OCI-LY7 (cell line): ENCODE results near the gene CSNK1D. TPM values are rescaled to one million over a fixed set of nuclear protein-coding genes. Genes with fewer than 3 reads are reported as not detected.

Experiments used
- BruUV-seq: library from RNA; stranded (reverse); fragments of 400-500 nt; replicated peaks from 2 replicates; lab custom pipeline; 2021; lab: Mats Ljungman, UMichigan
- CTCF ChIA-PET: fragments of 300-600 bp; sonication (Branson Sonifier 250); formaldehyde crosslinking; loops from one replicate; lab custom pipeline; 2022; ENCODE audit warnings: antibody characterized with exemption; ENCODE audit not compliant: unreplicated experiment; lab: Charles Lee
- POLR2A ChIA-PET: fragments of 300-600 bp; sonication (Branson Sonifier 250); formaldehyde crosslinking; loops from one replicate; lab custom pipeline; 2022; ENCODE audit warnings: antibody characterized with exemption; lab: Charles Lee
- DNase-seq: peaks from one replicate; pipeline ENCODE4 v3.0.0-alpha.2; 2015; ENCODE audit warnings: low spot score
- H2AFZ ChIP-seq: fragments of 200-600 bp; sonication (generic), shearing (Covaris generic); 2 replicates; pipeline ENCODE4 v1.6.1; 2014; ENCODE audit warnings: mild to moderate bottlenecking, antibody characterized with exemption, low read length, moderate library complexity
- H3K27ac ChIP-seq: fragments of 200-600 bp; sonication (generic); 2 replicates; pipeline ENCODE4 v1.5.1; 2014; ENCODE audit warnings: mixed run types, low read depth, mild to moderate bottlenecking, moderate library complexity, low read length, inconsistent platforms; ENCODE audit not compliant: poor library complexity, severe bottlenecking
- H3K36me3 ChIP-seq: fragments of 200-600 bp; sonication (generic); 2 replicates; pipeline ENCODE4 v1.6.1; 2014; ENCODE audit warnings: mild to moderate bottlenecking, antibody characterized with exemption, low read length, moderate library complexity, mixed read lengths; ENCODE audit not compliant: insufficient read depth
- H3K4me1 ChIP-seq: fragments of 200-600 bp; sonication (generic); 2 replicates; pipeline ENCODE4 v1.5.1; 2014; ENCODE audit warnings: mild to moderate bottlenecking, low read length; ENCODE audit not compliant: insufficient read depth, poor library complexity, severe bottlenecking
- H3K4me2 ChIP-seq: fragments of 200-600 bp; sonication (generic); 2 replicates; pipeline ENCODE4 v1.6.1; 2014; ENCODE audit warnings: mild to moderate bottlenecking, low read length
- H3K4me3 ChIP-seq: fragments of 200-600 bp; sonication (generic); 2 replicates; pipeline ENCODE4 v1.5.1; 2014; ENCODE audit warnings: mild to moderate bottlenecking, low read depth, low read length; ENCODE audit not compliant: poor library complexity, severe bottlenecking
- H3K79me2 ChIP-seq: fragments of 200-600 bp; sonication (generic); 2 replicates; pipeline ENCODE4 v1.6.1; 2016; ENCODE audit warnings: low read depth, mild to moderate bottlenecking, low read length, moderate library complexity, mixed read lengths; ENCODE audit not compliant: insufficient read depth
- H3K9me2 ChIP-seq: fragments of 200-600 bp; sonication (generic); 2 replicates; pipeline ENCODE4 v1.6.1; 2016; ENCODE audit warnings: mild to moderate bottlenecking, low read length, mixed read lengths; ENCODE audit not compliant: insufficient read depth
- H3K9me3 ChIP-seq: fragments of 200-600 bp; sonication (generic); 2 replicates; pipeline ENCODE4 v1.6.1; 2014; ENCODE audit warnings: mild to moderate bottlenecking, mixed run types, low read length, mixed read lengths
- H4K20me1 ChIP-seq: fragments of 200-600 bp; sonication (generic); 2 replicates; pipeline ENCODE4 v1.6.1; 2014; ENCODE audit warnings: mild to moderate bottlenecking, antibody characterized with exemption, low read length, moderate library complexity, mixed read lengths; ENCODE audit not compliant: insufficient read depth
- CTCF ChIP-seq: fragments of 200-600 bp; sonication (generic); conservative IDR thresholded peaks from 2 replicates; pipeline ENCODE4 v1.5.1; 2014; ENCODE audit warnings: mild to moderate bottlenecking, antibody characterized with exemption, low read length, moderate library complexity, mixed read lengths
- EZH2phosphoT487 ChIP-seq: fragments of 200-600 bp; sonication (generic); IDR thresholded peaks from 2 replicates; pipeline ENCODE4 v1.6.1; 2018; ENCODE audit warnings: low read depth, borderline replicate concordance, mild to moderate bottlenecking, mixed run types, antibody characterized with exemption, low read length, moderate library complexity, mixed read lengths
- intact Hi-C: fragments of 100-400 bp; cut with micrococcal nuclease; formaldehyde crosslinking; loops from one replicate; pipeline ENCODE4 v1.10.0; 2022; ENCODE audit not compliant: unreplicated experiment
- total RNA-seq, 2 experiments: library from RNA; depleted of rRNA in 1 of 2; stranded (reverse); fragments of >200 nt in 1 of 2; shearing (Covaris generic) in 1 of 2; gene quantifications; 2 replicates each; pipeline ENCODE4 v1.2.3, GENCODE V29; 2014 to 2022

Gene CSNK1D
- total RNA-seq, 2 experiments from 2014 or later = 53.0 to 181 TPM

DNA sequence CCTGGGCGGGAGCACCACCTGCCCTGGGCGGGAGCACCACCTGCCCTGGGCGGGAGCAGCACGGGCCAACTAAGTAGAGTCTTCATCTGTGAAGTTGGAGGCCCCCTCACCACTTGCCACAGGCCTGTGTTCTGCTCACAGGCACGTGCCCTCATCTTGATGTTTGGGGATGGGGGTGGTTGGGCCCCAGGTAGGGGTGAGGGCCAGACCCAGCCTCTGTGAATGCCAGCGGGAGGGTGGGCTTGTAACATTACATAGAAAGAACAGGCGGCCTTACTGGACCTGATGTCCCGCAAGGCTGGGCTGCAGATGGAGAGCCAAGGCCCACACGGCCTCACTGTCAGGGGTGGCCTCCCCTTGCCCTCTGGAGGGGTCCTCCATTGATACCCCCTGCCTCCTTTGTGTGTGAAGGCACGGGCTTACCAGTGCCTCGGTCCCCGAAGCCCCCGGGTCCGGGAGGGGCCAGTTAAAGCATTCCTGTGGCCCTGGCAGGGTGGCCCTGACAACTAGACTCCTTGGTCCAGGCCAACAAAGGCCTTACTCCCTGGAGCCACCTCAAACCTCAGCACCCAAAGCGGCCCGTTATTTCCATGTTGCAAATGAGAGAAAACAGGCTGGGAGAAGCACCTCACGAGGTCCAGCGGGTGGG lies 45.7 kb downstream of the CSNK1D start:
- Histone ChIP-seq H4K20me1 (no peaks in the 10 kb centered on the region), H3K4me1 (peaks cover 20% of the 10 kb centered on the region), H3K4me2 (peak overlapping the region; percentile 68), H2AFZ (peak overlapping the region; percentile 51), H3K9me3 (no peaks in the 10 kb centered on the region), H3K4me3 (peak overlapping the region; percentile 67), H3K27ac (no peak overlapping the region), H3K36me3 (no peaks in the 10 kb centered on the region), H3K79me2 (no peaks in the 10 kb centered on the region), H3K9me2 (no peaks in the 10 kb centered on the region)
- ChIA-PET POLR2A (no interaction called here), CTCF (no interaction called here)
- intact Hi-C loops = loop anchor here (2.0 kb wide), 1 partner anchor 15 kb away; the partner anchor contains the start of gene CCDC57
- TF ChIP-seq CTCF = no peak
- no peak for TF ChIP-seq EZH2phosphoT487
- BruUV-seq = no TSS peak
- DNase-seq = no peak

GRCh38 chr17:82226809-82227628 lies 46.5 kb downstream of the CSNK1D start:
- no peaks in the 10 kb centered on the region for H3K36me3 ChIP-seq
- no TSS peak for BruUV-seq
- H2AFZ ChIP-seq = no peak overlapping the region
- no peak overlapping the region for H3K27ac ChIP-seq
- no peak overlapping the region for H3K4me2 ChIP-seq
- no peak for DNase-seq
- no peak overlapping the region for H3K4me3 ChIP-seq
- CTCF ChIA-PET = no interaction called here
- H3K9me2 ChIP-seq = no peaks in the 10 kb centered on the region
- no peaks in the 10 kb centered on the region for H4K20me1 ChIP-seq
- TF ChIP-seq EZH2phosphoT487 = no peak
- no peak for TF ChIP-seq CTCF
- POLR2A ChIA-PET = interaction anchor here (0.6 kb wide), 1 partner anchor 201 kb away, joined by 3 read pairs; no protein-coding TSS in a partner anchor
- no peaks in the 10 kb centered on the region for H3K9me3 ChIP-seq
- H3K79me2 ChIP-seq = no peaks in the 10 kb centered on the region
- intact Hi-C loops = no loop called here
- peaks cover 19% of the 10 kb centered on the region for H3K4me1 ChIP-seq
